SK-N-SH (cell line): ENCODE measurements around the gene ZNF266. TPM values are rescaled to one million over a fixed set of nuclear protein-coding genes. Genes with fewer than 3 reads are reported as not detected.
A peak's percentile ranks its signal among the peaks of the same experiment; 100 is the strongest.

Source experiments
- CTCF ChIA-PET: fragments of 300-600, 350-600 bp; formaldehyde crosslinking; extraction: SDS; loops from one replicate; lab custom pipeline; 2021; lab: Yijun Ruan, JAX
- POLR2A ChIA-PET: fragments of 350-600 bp; sonication (Branson Sonifier 250); formaldehyde crosslinking; extraction: SDS; loops from one replicate; lab custom pipeline; 2020; ENCODE audit warnings: antibody characterized with exemption, inconsistent platforms; lab: Yijun Ruan, JAX
- DNase-seq: peaks from one replicate; pipeline ENCODE4 v3.0.0; 2012
- H2AFZ ChIP-seq: fragments of 200-600 bp; sonication (generic); 2 replicates; pipeline ENCODE4 v1.8.1; 2016; ENCODE audit warnings: antibody characterized with exemption, mild to moderate bottlenecking, low read depth
- H3F3A ChIP-seq: fragments of 200-600 bp; sonication (generic); replicated peaks from 2 replicates; pipeline ENCODE3; 2016; ENCODE audit warnings: antibody characterized with exemption, mild to moderate bottlenecking; ENCODE audit not compliant: insufficient read depth
- H3K27ac ChIP-seq, 2 experiments: fragments of 200-500 bp in 1 of 2; fragments of 200-600 bp in 1 of 2; sonication (Bioruptor generic) in 1 of 2; sonication (generic), shearing (Covaris generic) in 1 of 2; 2 replicates each; pipeline versions ENCODE4 v1.5.1 to v1.6.1; 2014 to 2016; ENCODE audit warnings: low read depth in 2 of 2, inconsistent platforms in 1 of 2, low read length in 1 of 2, mild to moderate bottlenecking in 1 of 2, mixed read lengths in 1 of 2
- H3K27me3 ChIP-seq: fragments of 200-600 bp; sonication (generic), shearing (Covaris generic); 2 replicates; pipeline ENCODE4 v1.6.1; 2016; ENCODE audit warnings: mixed run types; ENCODE audit not compliant: insufficient read depth
- H3K36me3 ChIP-seq, 2 experiments: fragments of 200-500 bp in 1 of 2; fragments of 200-600 bp in 1 of 2; sonication (Bioruptor generic) in 1 of 2; sonication (generic) in 1 of 2; replicated peaks in 1 of 2; 2 replicates each; pipeline versions ENCODE3 to v1.5.1; 2014 to 2016; ENCODE audit warnings: low read length in 1 of 2, mild to moderate bottlenecking in 1 of 2; ENCODE audit not compliant: insufficient read depth in 2 of 2, control insufficient read depth in 1 of 2
- H3K4me1 ChIP-seq, 2 experiments: fragments of 200-500 bp in 1 of 2; fragments of 200-600 bp in 1 of 2; sonication (Bioruptor generic) in 1 of 2; sonication (generic), shearing (Covaris generic) in 1 of 2; 2 replicates each; pipeline versions ENCODE4 v1.5.1 to v1.6.1; 2014 to 2016; ENCODE audit warnings: low read depth in 1 of 2, low read length in 1 of 2, mixed run types in 1 of 2; ENCODE audit not compliant: insufficient read depth in 2 of 2, control insufficient read depth in 1 of 2
- H3K4me2 ChIP-seq: fragments of 200-600 bp; sonication (generic), shearing (Covaris generic); 2 replicates; pipeline ENCODE4 v1.6.1; 2017; ENCODE audit warnings: mixed run types
- H3K4me3 ChIP-seq, 2 experiments: fragments of 200-500 bp in 1 of 2; fragments of 200-600 bp in 1 of 2; sonication (Bioruptor generic) in 1 of 2; sonication (generic), shearing (Covaris generic) in 1 of 2; 2 replicates each; pipeline versions ENCODE4 v1.5.1 to v1.8.1; 2014 to 2016; ENCODE audit warnings: low read depth in 2 of 2, inconsistent platforms in 1 of 2, low read length in 1 of 2, mild to moderate bottlenecking in 1 of 2, mixed read lengths in 1 of 2, moderate library complexity in 1 of 2
- H3K79me2 ChIP-seq: fragments of 200-600 bp; sonication (generic); 2 replicates; pipeline ENCODE4 v1.8.1; 2017; ENCODE audit warnings: mild to moderate bottlenecking; ENCODE audit not compliant: insufficient read depth
- H3K9ac ChIP-seq: fragments of 200-600 bp; sonication (generic); 2 replicates; pipeline ENCODE4 v1.6.1; 2017; ENCODE audit warnings: mixed run types
- H3K9me2 ChIP-seq: fragments of 200-600 bp; sonication (generic); 2 replicates; pipeline ENCODE4 v1.6.1; 2017; ENCODE audit warnings: mixed run types
- H3K9me3 ChIP-seq: fragments of 200-600 bp; sonication (generic); 2 replicates; pipeline ENCODE4 v1.6.1; 2017; ENCODE audit warnings: mixed run types, mild to moderate bottlenecking, moderate library complexity
- H4K20me1 ChIP-seq: fragments of 200-600 bp; sonication (generic); 2 replicates; pipeline ENCODE4 v1.6.1; 2017; ENCODE audit warnings: mild to moderate bottlenecking, mixed run types; ENCODE audit not compliant: insufficient read depth
- CHD2 ChIP-seq: fragments of 150-350 bp; IDR thresholded peaks from 2 replicates; pipeline ENCODE4 v1.6.1; 2018; ENCODE audit warnings: low read length; ENCODE audit not compliant: partially characterized antibody
- FOSL2 ChIP-seq: IDR thresholded peaks from 2 replicates; pipeline ENCODE4 v1.4.0; 2012; ENCODE audit warnings: low read depth, mild to moderate bottlenecking, moderate library complexity, borderline replicate concordance
- FOXJ3 ChIP-seq: sonication (generic); formaldehyde crosslinking; IDR thresholded peaks from 2 replicates; pipeline ENCODE4 v1.5.1; 2020; ENCODE audit warnings: mild to moderate bottlenecking, missing genetic modification reagents
- GABPA ChIP-seq: IDR thresholded peaks from 2 replicates; pipeline ENCODE4 v1.4.0; 2012; ENCODE audit warnings: low read depth, mild to moderate bottlenecking
- GATA2 ChIP-seq: sonication (generic); formaldehyde crosslinking; IDR thresholded peaks from 2 replicates; pipeline ENCODE4 v1.5.0; 2020; ENCODE audit warnings: mild to moderate bottlenecking, missing genetic modification reagents
- IRF3 ChIP-seq: fragments of 150-350 bp; IDR thresholded peaks from 2 replicates; pipeline ENCODE4 v1.6.1; 2016; ENCODE audit warnings: mild to moderate bottlenecking, low read depth, low read length
- MEF2A ChIP-seq: IDR thresholded peaks from 2 replicates; pipeline ENCODE4 v1.4.0; 2012; ENCODE audit warnings: low read depth, borderline replicate concordance
- RCOR1 ChIP-seq: fragments of 150-350 bp; IDR thresholded peaks from 2 replicates; pipeline ENCODE4 v1.6.1; 2017; ENCODE audit warnings: antibody characterized with exemption, low read length
- RFX5 ChIP-seq: IDR thresholded peaks from 2 replicates; pipeline ENCODE4 v1.6.1; 2012; ENCODE audit warnings: mild to moderate bottlenecking, improper control_type of control experiment, low read length
- RXRA ChIP-seq: IDR thresholded peaks from 2 replicates; pipeline ENCODE4 v1.4.0; 2012; ENCODE audit warnings: low read depth, mild to moderate bottlenecking, borderline replicate concordance
- SIN3A ChIP-seq: IDR thresholded peaks from 2 replicates; pipeline ENCODE4 v1.6.1; 2012; ENCODE audit warnings: low read depth, mild to moderate bottlenecking, low read length, moderate library complexity, borderline replicate concordance
- SMC3 ChIP-seq: IDR thresholded peaks from 2 replicates; pipeline ENCODE4 v1.6.1; 2012; ENCODE audit warnings: low read depth, low read length, improper control_type of control experiment
- TCF12 ChIP-seq: IDR thresholded peaks from 2 replicates; pipeline ENCODE4 v1.4.0; 2012
- TEAD4 ChIP-seq: IDR thresholded peaks from 2 replicates; pipeline ENCODE4 v1.4.0; 2012; ENCODE audit warnings: mild to moderate bottlenecking, borderline replicate concordance; ENCODE audit not compliant: insufficient read depth
- USF1 ChIP-seq: IDR thresholded peaks from 2 replicates; pipeline ENCODE4 v1.4.0; 2012; ENCODE audit warnings: low read depth, borderline replicate concordance
- YY1 ChIP-seq: IDR thresholded peaks from 2 replicates; pipeline ENCODE4 v1.4.0; 2012; ENCODE audit warnings: low read depth, mild to moderate bottlenecking
- ZBTB33 ChIP-seq: IDR thresholded peaks from 2 replicates; pipeline ENCODE4 v1.4.0; 2012; ENCODE audit warnings: low read depth, borderline replicate concordance
- WGBS: methylation state at CpG from one replicate; pipeline ENCODE4 v1.1.6; 2017; ENCODE audit warnings: low lambda C conversion rate; 5-methylcytosine and 5-hydroxymethylcytosine counted together
- polyA plus RNA-seq, 3 experiments: library from polyadenylated mRNA; depleted of rRNA; stranded (reverse); fragments of >200 nt; gene quantifications; 2 replicates each; pipeline ENCODE4 v1.2.3, GENCODE V29; 2012

The ZNF266 gene
- polyA plus RNA-seq, 1 of the 3 experiments (the other 2 are of a cell fraction): 11.1 TPM

DNA sequence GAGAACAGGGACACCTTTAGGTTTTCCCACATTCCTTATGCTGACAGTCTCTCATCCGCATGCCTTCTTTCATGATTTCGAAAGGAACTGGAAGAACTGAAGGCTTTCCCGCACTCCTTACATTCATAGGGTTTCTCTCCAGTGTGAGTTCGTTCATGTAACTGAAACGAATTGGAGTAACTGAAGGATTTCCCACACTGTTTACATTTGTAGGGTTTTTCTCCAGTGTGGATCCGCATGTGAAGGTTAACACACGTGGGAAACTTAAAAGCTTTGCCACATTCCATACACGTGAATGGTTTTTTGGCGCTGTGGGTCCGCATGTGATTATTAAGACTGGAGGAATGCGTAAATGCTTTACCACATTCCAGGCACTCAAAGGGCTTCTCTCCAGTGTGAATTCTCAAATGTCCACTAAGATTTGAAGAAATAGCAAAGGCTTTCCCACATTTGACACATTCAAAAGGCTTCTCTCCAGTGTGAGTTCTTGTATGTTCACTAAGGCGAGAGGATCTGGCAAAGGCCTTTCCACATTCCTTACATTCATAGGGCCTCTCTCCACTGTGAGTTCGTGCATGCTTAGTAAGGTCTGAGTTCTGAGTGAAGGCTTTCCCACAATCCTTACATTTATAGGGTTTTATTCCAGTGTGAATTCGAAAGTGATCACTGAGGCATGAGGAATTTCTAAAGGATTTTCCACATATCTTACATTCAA, 22.0 kb downstream of the ZNF266 start:
- DNase-seq: no peak
- Histone ChIP-seq H3K4me3 (peak overlapping the region in 1 of 2 experiments; percentile 15; a peak in 1 of 4 replicates), H3K9me2 (no peaks in the 10 kb centered on the region), H4K20me1 (no peaks in the 10 kb centered on the region), H3K4me2 (no peak overlapping the region), H3K79me2 (no peaks in the 10 kb centered on the region), H3K36me3 (peaks cover 45 to 70% of the 10 kb centered on the region in 2 experiments), H3K4me1 (no peaks in the 10 kb centered on the region), H3F3A (no peaks in the 10 kb centered on the region), H3K27me3 (no peaks in the 10 kb centered on the region), H3K27ac (no peak overlapping the region), H2AFZ (no peak overlapping the region), H3K9me3 (peaks cover 42% of the 10 kb centered on the region), H3K9ac (no peak overlapping the region)
- ChIA-PET CTCF (no interaction called here), POLR2A (no interaction called here)
- TF ChIP-seq SMC3 (no peak), GABPA (no peak), IRF3 (no peak), TCF12 (no peak), MEF2A (no peak), YY1 (no peak), FOSL2 (no peak), TEAD4 (no peak), USF1 (no peak), RXRA (no peak)
- WGBS: 96% methylated on average over 14 of the region's 14 CpGs

GRCh38 chr19:9407827-9408226, 27.5 kb downstream of the ZNF266 start:
- H3K9me2 ChIP-seq: no peaks in the 10 kb centered on the region
- WGBS: 61% methylated on average over 5 of the region's 5 CpGs
- DNase-seq: no peak
- ChIA-PET POLR2A (no interaction called here), CTCF (no interaction called here)
- no peak overlapping the region; the same call in 1 of the 2 replicates for H3K4me2 ChIP-seq
- no peaks in the 10 kb centered on the region; a peak in 1 of 4 replicates for H3K4me1 ChIP-seq
- no peaks in the 10 kb centered on the region for H3F3A ChIP-seq
- peak overlapping the region; percentile 78; the same call in 1 of the 2 replicates for H2AFZ ChIP-seq
- peaks cover 23% of the 10 kb centered on the region; the same call in 1 of the 2 replicates for H3K9me3 ChIP-seq
- H3K36me3 ChIP-seq: peaks cover 6 to 14% of the 10 kb centered on the region in 2 experiments
- no peak for TF ChIP-seq CHD2
- TF ChIP-seq USF1: no peak
- TF ChIP-seq SIN3A: no peak
- TF ChIP-seq GATA2: no peak
- no peak for TF ChIP-seq RFX5
- TF ChIP-seq SMC3: no peak
- TF ChIP-seq MEF2A: no peak
- no peak for TF ChIP-seq ZBTB33
- TF ChIP-seq FOXJ3 (CRISPR knock-in tag): no peak
- no peak for TF ChIP-seq RCOR1
- H3K27me3 ChIP-seq: no peaks in the 10 kb centered on the region
- H3K79me2 ChIP-seq: no peaks in the 10 kb centered on the region
- H3K9ac ChIP-seq: no peak overlapping the region
- no peak overlapping the region for H3K27ac ChIP-seq
- no peaks in the 10 kb centered on the region for H4K20me1 ChIP-seq
- H3K4me3 ChIP-seq: peak overlapping the region in 1 of 2 experiments; percentile 19; a peak in 1 of 4 replicates
